MM.1S (cell line): ENCODE data around the gene PTGER3.

ENCODE experiments used
- DNase-seq: peaks from one replicate; pipeline ENCODE4 v3.0.0-alpha.2; 2015
- H2AFZ ChIP-seq: fragments of 300-600 bp; sonication (generic); 2 replicates; pipeline ENCODE4 v1.6.0; 2016; ENCODE audit warnings: antibody characterized with exemption, low read length
- H3F3A ChIP-seq: fragments of 300-600 bp; sonication (generic); 2 replicates; pipeline ENCODE4 v1.6.1; 2016; ENCODE audit warnings: mild to moderate bottlenecking, antibody characterized with exemption, low read length, moderate library complexity, mixed read lengths; ENCODE audit not compliant: insufficient read depth
- H3K27ac ChIP-seq: fragments of 300-600 bp; sonication (generic); 2 replicates; pipeline ENCODE4 v1.5.1; 2016; ENCODE audit warnings: mild to moderate bottlenecking, low read length
- H3K27me3 ChIP-seq: fragments of 300-600 bp; sonication (generic); replicated peaks from 2 replicates; pipeline ENCODE4 v1.6.0; 2016; ENCODE audit warnings: low read length; ENCODE audit not compliant: insufficient read depth
- H3K36me3 ChIP-seq: fragments of 300-600 bp; sonication (generic); replicated peaks from 2 replicates; pipeline ENCODE4 v1.6.1; 2016; ENCODE audit warnings: mild to moderate bottlenecking, low read length, mixed read lengths; ENCODE audit not compliant: insufficient read depth
- H3K4me1 ChIP-seq: fragments of 300-600 bp; sonication (generic); 2 replicates; pipeline ENCODE4 v1.6.1; 2016; ENCODE audit warnings: low read length, mixed read lengths
- H3K4me2 ChIP-seq: fragments of 300-600 bp; sonication (generic); 2 replicates; pipeline ENCODE4 v1.6.0; 2016; ENCODE audit warnings: low read depth, low read length
- H3K4me3 ChIP-seq: fragments of 300-600 bp; sonication (generic); 2 replicates; pipeline ENCODE4 v1.5.1; 2016; ENCODE audit warnings: low read length, mixed read lengths
- H3K79me2 ChIP-seq: fragments of 300-600 bp; sonication (generic); 2 replicates; pipeline ENCODE4 v1.6.1; 2016; ENCODE audit warnings: mixed run types, low read length, mixed read lengths
- H3K9ac ChIP-seq: fragments of 300-600 bp; sonication (generic); 2 replicates; pipeline ENCODE4 v1.6.1; 2016; ENCODE audit warnings: low read length, mixed read lengths
- H3K9me2 ChIP-seq: fragments of 300-600 bp; sonication (generic); replicated peaks from 2 replicates; pipeline ENCODE4 v1.6.1; 2016; ENCODE audit warnings: mild to moderate bottlenecking, low read length, mixed read lengths; ENCODE audit not compliant: insufficient read depth
- H3K9me3 ChIP-seq: fragments of 300-600 bp; sonication (generic); replicated peaks from 2 replicates; pipeline ENCODE4 v1.6.1; 2016; ENCODE audit warnings: mild to moderate bottlenecking, low read length, mixed read lengths; ENCODE audit not compliant: insufficient read depth
- H4K20me1 ChIP-seq: fragments of 300-600 bp; sonication (generic); 2 replicates; pipeline ENCODE4 v1.6.1; 2016; ENCODE audit warnings: mild to moderate bottlenecking, low read length, moderate library complexity, mixed read lengths; ENCODE audit not compliant: insufficient read depth
- CTCF ChIP-seq: fragments of 300-600 bp; sonication (generic); IDR thresholded peaks from 2 replicates; pipeline ENCODE4 v1.5.1; 2016; ENCODE audit warnings: antibody characterized with exemption, low read length, mixed read lengths
- EZH2 ChIP-seq: fragments of 300-600 bp; sonication (generic); optimal IDR thresholded peaks from 2 replicates; pipeline ENCODE3; 2017; ENCODE audit warnings: low read depth, mild to moderate bottlenecking, antibody characterized with exemption, low read length, mixed read lengths
- EZH2phosphoT487 ChIP-seq: fragments of 300-600 bp; sonication (generic); IDR thresholded peaks from 2 replicates; pipeline ENCODE4 v1.6.1; 2018; ENCODE audit warnings: antibody characterized with exemption, low read length

PTGER3 gene

GRCh38 chr1:71031426-71031825 is 16.2 kb downstream of the PTGER3 start:
- no peak for DNase-seq
- Histone ChIP-seq H3K36me3 (no peaks in the 10 kb centered on the region), H3K27me3 (no peaks in the 10 kb centered on the region), H3K9ac (no peak overlapping the region), H3K79me2 (no peaks in the 10 kb centered on the region), H2AFZ (no peak overlapping the region), H3K4me1 (no peaks in the 10 kb centered on the region), H3K9me3 (no peaks in the 10 kb centered on the region), H3K27ac (no peak overlapping the region), H3K4me2 (no peak overlapping the region), H3K4me3 (no peak overlapping the region), H3K9me2 (no peaks in the 10 kb centered on the region), H4K20me1 (no peaks in the 10 kb centered on the region), H3F3A (no peaks in the 10 kb centered on the region)
- TF ChIP-seq EZH2phosphoT487, result no peak
- no peak for TF ChIP-seq EZH2
- no peak for TF ChIP-seq CTCF

GRCh38 chr1:71030026-71030425 is 17.6 kb downstream of the PTGER3 start:
- Histone ChIP-seq H3K9ac (no peak overlapping the region), H3K9me3 (no peaks in the 10 kb centered on the region), H3K9me2 (no peaks in the 10 kb centered on the region), H3K27ac (no peak overlapping the region), H3K4me1 (no peaks in the 10 kb centered on the region), H3K4me2 (no peak overlapping the region), H3K79me2 (no peaks in the 10 kb centered on the region), H2AFZ (no peak overlapping the region), H3K27me3 (no peaks in the 10 kb centered on the region), H3K4me3 (no peak overlapping the region), H3K36me3 (no peaks in the 10 kb centered on the region), H3F3A (no peaks in the 10 kb centered on the region), H4K20me1 (no peaks in the 10 kb centered on the region)
- no peak for DNase-seq
- TF ChIP-seq EZH2phosphoT487 (no peak), CTCF (no peak), EZH2 (no peak)

- Histone ChIP-seq H3F3A (no peaks in the 10 kb centered on the region), H3K4me1 (no peaks in the 10 kb centered on the region), H3K27ac (no peak overlapping the region), H3K9me2 (no peaks in the 10 kb centered on the region), H3K4me2 (no peak overlapping the region), H2AFZ (no peak overlapping the region), H3K4me3 (no peak overlapping the region), H3K79me2 (no peaks in the 10 kb centered on the region), H3K9ac (no peak overlapping the region), H3K36me3 (no peaks in the 10 kb centered on the region), H3K27me3 (no peaks in the 10 kb centered on the region), H4K20me1 (no peaks in the 10 kb centered on the region), H3K9me3 (no peaks in the 10 kb centered on the region)
- no peak for DNase-seq
- no peak for TF ChIP-seq CTCF
- TF ChIP-seq EZH2, result no peak
- TF ChIP-seq EZH2phosphoT487, result no peak
Measured at GRCh38 chr1:71028981-71029380, 18.6 kb downstream of the PTGER3 start.
